Neutrophil (primary cell): Measurements from ENCODE around the gene POLDIP2.

ENCODE experiments used
- H3K27ac ChIP-seq: fragments of 200-600 bp; sonication (generic); 2 replicates; pipeline ENCODE4 v1.5.1; 2016; ENCODE audit warnings: mild to moderate bottlenecking, moderate library complexity
- H3K27me3 ChIP-seq: fragments of 200-600 bp; sonication (generic); 2 replicates; pipeline ENCODE4 v1.6.0; 2016; ENCODE audit warnings: mild to moderate bottlenecking
- H3K36me3 ChIP-seq: fragments of 200-600 bp; sonication (generic); 2 replicates; pipeline ENCODE4 v1.5.1; 2017
- H3K4me1 ChIP-seq, 2 experiments: fragments of 200-600 bp in 1 of 2; sonication (generic) in 1 of 2; 1 replicate in 1 of 2; 2 replicates in 1 of 2; pipeline versions ENCODE4 v1.5.1 to v1.6.1; 2013 to 2016; ENCODE audit warnings: low read depth in 1 of 2, low read length in 1 of 2, mild to moderate bottlenecking in 1 of 2, moderate library complexity in 1 of 2; ENCODE audit not compliant: control insufficient read depth in 1 of 2, insufficient read depth in 1 of 2
- H3K4me3 ChIP-seq, 2 experiments: fragments of 200-600 bp in 1 of 2; sonication (generic) in 1 of 2; 1 replicate in 1 of 2; 2 replicates in 1 of 2; pipeline ENCODE4 v1.5.1; 2013 to 2016; ENCODE audit warnings: low read depth in 1 of 2, low read length in 1 of 2, mild to moderate bottlenecking in 1 of 2, moderate library complexity in 1 of 2
- H3K9me3 ChIP-seq: fragments of 200-600 bp; sonication (generic); 2 replicates; pipeline ENCODE4 v1.5.1; 2016
- TF ChIP-seq, protein P1 (sequence below): fragments of 200-600 bp; sonication (generic); IDR thresholded peaks from 2 replicates; pipeline ENCODE4 v1.5.1; 2016; ENCODE audit warnings: antibody characterized with exemption

POLDIP2 gene

GRCh38 chr17:28404007-28404406 lies 46.7 kb upstream of the POLDIP2 start:
- Histone ChIP-seq H3K9me3 (no peaks in the 10 kb centered on the region), H3K4me3 (no peak overlapping the region), H3K27ac (no peak overlapping the region), H3K27me3 (peaks cover 21% of the 10 kb centered on the region), H3K4me1 (peaks cover 9 to 18% of the 10 kb centered on the region in 2 experiments), H3K36me3 (no peaks in the 10 kb centered on the region)
- TF ChIP-seq, protein P1, sequence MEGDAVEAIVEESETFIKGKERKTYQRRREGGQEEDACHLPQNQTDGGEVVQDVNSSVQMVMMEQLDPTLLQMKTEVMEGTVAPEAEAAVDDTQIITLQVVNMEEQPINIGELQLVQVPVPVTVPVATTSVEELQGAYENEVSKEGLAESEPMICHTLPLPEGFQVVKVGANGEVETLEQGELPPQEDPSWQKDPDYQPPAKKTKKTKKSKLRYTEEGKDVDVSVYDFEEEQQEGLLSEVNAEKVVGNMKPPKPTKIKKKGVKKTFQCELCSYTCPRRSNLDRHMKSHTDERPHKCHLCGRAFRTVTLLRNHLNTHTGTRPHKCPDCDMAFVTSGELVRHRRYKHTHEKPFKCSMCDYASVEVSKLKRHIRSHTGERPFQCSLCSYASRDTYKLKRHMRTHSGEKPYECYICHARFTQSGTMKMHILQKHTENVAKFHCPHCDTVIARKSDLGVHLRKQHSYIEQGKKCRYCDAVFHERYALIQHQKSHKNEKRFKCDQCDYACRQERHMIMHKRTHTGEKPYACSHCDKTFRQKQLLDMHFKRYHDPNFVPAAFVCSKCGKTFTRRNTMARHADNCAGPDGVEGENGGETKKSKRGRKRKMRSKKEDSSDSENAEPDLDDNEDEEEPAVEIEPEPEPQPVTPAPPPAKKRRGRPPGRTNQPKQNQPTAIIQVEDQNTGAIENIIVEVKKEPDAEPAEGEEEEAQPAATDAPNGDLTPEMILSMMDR = no peak

DNA sequence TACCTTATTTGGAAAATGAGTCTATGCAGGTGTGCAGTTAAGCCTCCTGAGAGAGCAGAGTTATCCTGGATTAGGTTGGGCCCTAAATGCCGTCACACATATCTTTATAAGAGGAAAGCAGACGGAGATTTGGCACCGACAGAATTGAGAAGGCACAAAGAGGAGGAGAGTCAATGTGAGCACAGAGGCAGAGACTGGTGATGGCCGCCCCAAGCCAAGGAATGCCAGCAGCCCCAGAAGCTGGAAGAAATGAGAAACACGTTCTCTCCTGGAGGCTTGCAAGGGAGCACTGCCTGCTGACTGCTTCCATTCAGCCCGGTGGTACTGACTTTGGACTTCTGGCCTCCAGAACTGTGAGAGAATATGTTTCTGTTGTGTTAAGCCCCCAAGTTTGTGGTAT lies 45.5 kb upstream of the POLDIP2 start:
- H3K9me3 ChIP-seq = no peaks in the 10 kb centered on the region
- H3K36me3 ChIP-seq = no peaks in the 10 kb centered on the region
- H3K27ac ChIP-seq = no peak overlapping the region
- H3K4me3 ChIP-seq = no peak overlapping the region
- TF ChIP-seq, protein P1 = no peak
- H3K4me1 ChIP-seq = peaks cover 9 to 18% of the 10 kb centered on the region in 2 experiments
- peaks cover 21% of the 10 kb centered on the region for H3K27me3 ChIP-seq

GRCh38 chr17:28402224-28402630 lies 44.9 kb upstream of the POLDIP2 start:
- no peaks in the 10 kb centered on the region for H3K36me3 ChIP-seq
- H3K4me1 ChIP-seq = peaks cover 9 to 18% of the 10 kb centered on the region in 2 experiments
- TF ChIP-seq, protein P1 = no peak
- H3K9me3 ChIP-seq = no peaks in the 10 kb centered on the region
- peaks cover 21% of the 10 kb centered on the region for H3K27me3 ChIP-seq
- H3K4me3 ChIP-seq = no peak overlapping the region
- H3K27ac ChIP-seq = no peak overlapping the region

DNA sequence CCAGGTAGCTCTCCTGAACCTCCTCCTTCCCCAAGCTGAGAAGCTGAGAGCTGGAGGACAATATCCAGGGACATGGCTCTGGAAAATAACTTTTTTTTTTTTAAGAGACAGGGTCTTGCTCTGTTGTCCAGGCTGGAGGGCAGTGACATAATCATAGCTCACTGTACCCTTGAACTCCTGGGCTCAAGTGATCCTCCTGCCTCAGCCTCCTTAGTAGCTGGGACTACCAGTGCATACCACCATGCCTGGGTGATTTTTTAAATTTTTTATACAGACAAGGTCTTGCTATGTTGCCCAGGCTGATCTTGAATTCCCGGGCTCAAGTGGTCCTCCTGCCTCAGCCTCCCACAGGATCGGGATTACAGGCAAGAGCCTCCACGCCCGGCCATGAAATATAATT lies 42.5 kb upstream of the POLDIP2 start:
- Histone ChIP-seq H3K27ac (no peak overlapping the region), H3K9me3 (no peaks in the 10 kb centered on the region), H3K27me3 (no peaks in the 10 kb centered on the region), H3K4me1 (peaks cover 0 to 7% of the 10 kb centered on the region in 2 experiments), H3K4me3 (no peak overlapping the region), H3K36me3 (no peaks in the 10 kb centered on the region)
- TF ChIP-seq, protein P1 = no peak

- TF ChIP-seq, protein P1 = no peak
- H3K36me3 ChIP-seq = no peaks in the 10 kb centered on the region
Observed at GRCh38 chr17:28398280-28398981, 41.1 kb upstream of the POLDIP2 start.

More at GRCh38 chr17:28398280-28398981, 41.1 kb upstream of the POLDIP2 start:
- no peaks in the 10 kb centered on the region for H3K27me3 ChIP-seq
- H3K9me3 ChIP-seq = no peaks in the 10 kb centered on the region
- H3K4me3 ChIP-seq = no peak overlapping the region
- no peaks in the 10 kb centered on the region for H3K4me1 ChIP-seq
- no peak overlapping the region for H3K27ac ChIP-seq
